ENCODE measurements around the gene PDE6G.

PDE6G gene

DNA sequence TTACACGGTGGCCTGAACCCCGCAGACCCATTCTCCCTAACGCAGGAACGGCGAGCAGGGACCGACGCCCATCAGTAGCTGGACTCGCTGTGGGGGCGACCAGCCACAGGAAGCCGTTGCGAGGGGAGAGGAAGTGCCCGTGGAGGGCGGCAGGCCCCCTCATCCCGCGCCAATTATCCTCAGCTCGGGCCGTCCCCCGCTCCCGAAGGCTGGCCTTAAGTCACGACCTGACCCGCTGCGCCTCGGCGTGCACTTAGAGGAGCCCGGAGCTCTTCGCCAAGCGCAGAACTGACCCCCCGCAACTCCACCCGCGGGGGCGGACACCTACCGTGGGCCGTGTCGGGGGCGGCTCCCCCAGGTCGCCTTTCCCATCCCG lies 26.9 kb upstream of the PDE6G start:
- no peaks in the 10 kb centered on the region for H3K27me3 ChIP-seq (ENCODE audit: insufficient read depth, poor library complexity, severe bottlenecking)
- H3K36me3 ChIP-seq (ENCODE audit: low read depth), result peaks cover 28% of the 10 kb centered on the region
- no peaks in the 10 kb centered on the region for H3K9me3 ChIP-seq (ENCODE audit: severe bottlenecking)
- peak; percentile 1; the same call in 2 of the 3 replicates for ATAC-seq (ENCODE audit: low read depth)
- peak overlapping the region; percentile 89 for H3K27ac ChIP-seq (ENCODE audit: poor library complexity, severe bottlenecking)
- TF ChIP-seq, protein P1, sequence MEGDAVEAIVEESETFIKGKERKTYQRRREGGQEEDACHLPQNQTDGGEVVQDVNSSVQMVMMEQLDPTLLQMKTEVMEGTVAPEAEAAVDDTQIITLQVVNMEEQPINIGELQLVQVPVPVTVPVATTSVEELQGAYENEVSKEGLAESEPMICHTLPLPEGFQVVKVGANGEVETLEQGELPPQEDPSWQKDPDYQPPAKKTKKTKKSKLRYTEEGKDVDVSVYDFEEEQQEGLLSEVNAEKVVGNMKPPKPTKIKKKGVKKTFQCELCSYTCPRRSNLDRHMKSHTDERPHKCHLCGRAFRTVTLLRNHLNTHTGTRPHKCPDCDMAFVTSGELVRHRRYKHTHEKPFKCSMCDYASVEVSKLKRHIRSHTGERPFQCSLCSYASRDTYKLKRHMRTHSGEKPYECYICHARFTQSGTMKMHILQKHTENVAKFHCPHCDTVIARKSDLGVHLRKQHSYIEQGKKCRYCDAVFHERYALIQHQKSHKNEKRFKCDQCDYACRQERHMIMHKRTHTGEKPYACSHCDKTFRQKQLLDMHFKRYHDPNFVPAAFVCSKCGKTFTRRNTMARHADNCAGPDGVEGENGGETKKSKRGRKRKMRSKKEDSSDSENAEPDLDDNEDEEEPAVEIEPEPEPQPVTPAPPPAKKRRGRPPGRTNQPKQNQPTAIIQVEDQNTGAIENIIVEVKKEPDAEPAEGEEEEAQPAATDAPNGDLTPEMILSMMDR (IDR thresholded peaks at IDR 0.05; ENCODE audit: poor library complexity, severe bottlenecking), result no peak
- no peak for DNase-seq (ENCODE audit: low spot score)
- H3K4me1 ChIP-seq (ENCODE audit: insufficient read depth, poor library complexity, severe bottlenecking), result peaks cover 7% of the 10 kb centered on the region
- peak overlapping the region; percentile 88 for H3K4me3 ChIP-seq (ENCODE audit: severe bottlenecking)

DNA sequence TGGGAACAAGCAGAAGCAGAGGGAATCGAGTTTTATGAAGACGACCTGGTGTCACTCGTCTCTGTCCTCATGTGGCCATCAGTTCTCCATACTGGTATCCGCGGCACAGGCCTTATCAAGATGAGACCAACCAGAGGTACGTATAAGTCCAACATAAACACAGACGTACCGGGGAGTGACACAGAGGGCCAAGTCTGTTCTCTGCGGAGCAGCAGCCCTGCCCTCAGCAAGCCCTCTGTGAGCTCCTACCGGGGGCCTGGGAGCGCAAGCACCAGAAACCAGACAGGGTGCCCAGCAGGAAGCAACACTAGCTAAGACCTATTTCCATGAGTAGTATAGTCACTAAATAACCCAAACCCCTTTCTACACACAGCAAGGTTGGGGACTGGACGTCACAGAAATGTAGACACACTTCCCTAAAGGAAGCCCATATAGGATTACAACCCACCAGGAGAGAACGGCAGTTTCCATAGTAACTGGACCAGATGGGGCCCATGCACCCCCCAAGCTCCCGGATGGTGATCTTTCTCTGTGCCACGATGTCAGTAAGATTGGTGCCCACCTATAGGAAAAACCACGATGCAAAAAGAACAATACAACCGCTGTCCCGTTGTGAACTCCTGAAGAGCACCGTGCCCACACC lies 26.3 kb upstream of the PDE6G start:
- TF ChIP-seq, protein P1 (IDR thresholded peaks at IDR 0.05; ENCODE audit: poor library complexity, severe bottlenecking), result no peak
- H3K9me3 ChIP-seq (ENCODE audit: severe bottlenecking), result no peaks in the 10 kb centered on the region
- peak; percentile 57 for DNase-seq (ENCODE audit: low spot score)

DNA sequence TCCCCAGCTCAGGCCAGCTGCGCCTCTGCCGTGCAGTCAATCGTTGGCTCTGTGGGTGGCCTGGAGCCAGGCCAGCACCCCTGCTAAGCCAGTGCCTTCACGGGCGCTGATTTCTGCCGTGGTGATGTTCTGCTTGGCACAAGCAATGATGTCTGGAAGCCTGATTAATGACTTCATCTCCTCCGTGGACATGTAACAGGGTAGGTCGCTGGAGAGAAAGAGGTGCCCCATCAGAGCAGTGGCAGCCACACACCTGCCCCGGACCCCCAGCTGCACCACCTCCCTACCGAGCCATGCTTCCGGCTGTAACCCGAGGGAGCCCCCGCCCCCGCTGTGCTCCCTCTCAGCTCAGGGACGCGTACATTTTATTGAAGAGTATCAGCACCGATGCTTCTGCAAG lies 25.3 kb upstream of the PDE6G start:
- DNase-seq (ENCODE audit: low spot score), result no peak
- peaks cover 7% of the 10 kb centered on the region for H3K4me1 ChIP-seq (ENCODE audit: insufficient read depth, poor library complexity, severe bottlenecking)
- H3K9me3 ChIP-seq (ENCODE audit: severe bottlenecking), result no peaks in the 10 kb centered on the region
- H3K36me3 ChIP-seq (ENCODE audit: low read depth), result peaks cover 13% of the 10 kb centered on the region
- no peaks in the 10 kb centered on the region for H3K27me3 ChIP-seq (ENCODE audit: insufficient read depth, poor library complexity, severe bottlenecking)
- H3K27ac ChIP-seq (ENCODE audit: poor library complexity, severe bottlenecking), result no peak overlapping the region
- TF ChIP-seq, protein P1 (IDR thresholded peaks at IDR 0.05; ENCODE audit: poor library complexity, severe bottlenecking), result no peak
- no peak for ATAC-seq (ENCODE audit: low read depth)
- H3K4me3 ChIP-seq (ENCODE audit: severe bottlenecking), result no peak overlapping the region

More for the DNA sequence above, 26.3 kb upstream of the PDE6G start:
- Histone ChIP-seq H3K27ac (ENCODE audit: poor library complexity, severe bottlenecking) (peak overlapping the region; percentile 89), H3K27me3 (ENCODE audit: insufficient read depth, poor library complexity, severe bottlenecking) (no peaks in the 10 kb centered on the region), H3K4me1 (ENCODE audit: insufficient read depth, poor library complexity, severe bottlenecking) (peaks cover 7% of the 10 kb centered on the region), H3K4me3 (ENCODE audit: severe bottlenecking) (peak overlapping the region; percentile 88), H3K36me3 (ENCODE audit: low read depth) (peaks cover 22% of the 10 kb centered on the region)
- no peak for ATAC-seq (ENCODE audit: low read depth)

DNA sequence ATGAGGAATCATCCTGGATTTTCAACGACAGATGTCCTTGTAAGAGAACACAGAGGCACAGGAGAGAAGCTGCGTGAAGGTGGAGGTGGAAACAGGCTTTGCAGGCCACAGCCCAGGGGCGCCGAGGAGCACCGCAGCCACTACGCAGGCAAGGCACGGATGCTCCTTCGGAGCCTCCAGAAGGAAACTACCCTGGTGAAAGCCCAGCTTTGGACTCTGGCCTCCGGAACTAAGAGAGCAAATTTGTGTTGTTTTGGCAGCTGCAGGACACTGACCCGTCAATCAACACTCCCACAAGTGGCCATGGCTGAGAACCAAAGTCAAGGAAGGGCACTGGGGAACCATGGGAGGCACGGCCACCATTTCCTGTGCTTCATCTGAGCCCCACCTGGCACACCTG lies 23.8 kb upstream of the PDE6G start:
- peaks cover 5% of the 10 kb centered on the region for H3K36me3 ChIP-seq (ENCODE audit: low read depth)

DNA sequence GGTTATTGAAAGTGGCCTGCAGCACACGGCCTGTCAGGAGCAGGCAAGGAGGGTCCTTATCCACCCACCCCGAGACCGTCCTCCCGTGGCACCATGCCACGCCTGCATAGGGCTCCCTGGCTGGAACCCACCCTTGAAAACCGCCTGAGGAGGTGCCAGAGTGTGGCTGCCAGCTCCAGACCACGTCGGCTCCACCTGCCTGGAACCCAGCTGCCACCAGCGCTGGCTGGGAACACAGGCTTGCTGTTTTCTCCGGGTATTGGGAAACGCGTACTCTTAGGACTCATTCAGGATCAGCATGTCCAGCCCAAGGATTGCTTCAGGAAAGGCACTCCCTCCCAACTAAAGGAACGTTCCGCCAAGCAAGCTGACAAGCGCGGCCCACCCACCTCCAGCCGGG lies 20.6 kb upstream of the PDE6G start:
- H3K9me3 ChIP-seq (ENCODE audit: severe bottlenecking), result no peaks in the 10 kb centered on the region
- TF ChIP-seq, protein P1 (IDR thresholded peaks at IDR 0.05; ENCODE audit: poor library complexity, severe bottlenecking), result no peak
- H3K36me3 ChIP-seq (ENCODE audit: low read depth), result peaks cover 27% of the 10 kb centered on the region
- DNase-seq (ENCODE audit: low spot score), result no peak
- no peak overlapping the region for H3K27ac ChIP-seq (ENCODE audit: poor library complexity, severe bottlenecking)
- H3K4me1 ChIP-seq (ENCODE audit: insufficient read depth, poor library complexity, severe bottlenecking), result no peaks in the 10 kb centered on the region
- 0 out of 3 replicates have a peak, but pooled peaks have one; percentile 12 for ATAC-seq (ENCODE audit: low read depth)
- H3K4me3 ChIP-seq (ENCODE audit: severe bottlenecking), result no peak overlapping the region
- no peaks in the 10 kb centered on the region for H3K27me3 ChIP-seq (ENCODE audit: insufficient read depth, poor library complexity, severe bottlenecking)

More for the DNA sequence above, 23.8 kb upstream of the PDE6G start:
- H3K4me1 ChIP-seq (ENCODE audit: insufficient read depth, poor library complexity, severe bottlenecking), result peaks cover 6% of the 10 kb centered on the region
- no peak overlapping the region for H3K4me3 ChIP-seq (ENCODE audit: severe bottlenecking)
- H3K27ac ChIP-seq (ENCODE audit: poor library complexity, severe bottlenecking), result no peak overlapping the region
- H3K9me3 ChIP-seq (ENCODE audit: severe bottlenecking), result no peaks in the 10 kb centered on the region
- TF ChIP-seq, protein P1 (IDR thresholded peaks at IDR 0.05; ENCODE audit: poor library complexity, severe bottlenecking), result no peak
- no peak for DNase-seq (ENCODE audit: low spot score)
- ATAC-seq (ENCODE audit: low read depth), result no peak
- H3K27me3 ChIP-seq (ENCODE audit: insufficient read depth, poor library complexity, severe bottlenecking), result no peaks in the 10 kb centered on the region
